GM12891 (cell line): Measurements from ENCODE around the gene CNTROB.

ENCODE experiments used
- DNase-seq: peaks from one replicate; pipeline ENCODE4 v3.0.0; 2011; ENCODE audit warnings: low spot score; ENCODE audit not compliant: insufficient read length
- FAIRE-seq: peaks from 2 replicates; lab custom pipeline; 2011; peaks lifted over from hg19 to GRCh38; lab: Jason Lieb, UNC
- PAX5 ChIP-seq: IDR thresholded peaks from 2 replicates; pipeline ENCODE4 v1.6.1; 2011; ENCODE audit warnings: low read length, moderate library complexity, mild to moderate bottlenecking; ENCODE audit not compliant: insufficient read depth, severe bottlenecking
- POLR2A ChIP-seq: IDR thresholded peaks from 2 replicates; pipeline ENCODE4 v1.6.1; 2011; ENCODE audit warnings: low read depth, low read length, control low read depth
- POLR2AphosphoS5 ChIP-seq: IDR thresholded peaks from 2 replicates; pipeline ENCODE4 v1.6.1; 2011; ENCODE audit warnings: low read depth, low read length, control low read depth
- POU2F2 ChIP-seq: IDR thresholded peaks from 2 replicates; pipeline ENCODE4 v1.6.1; 2011; ENCODE audit warnings: low read depth, mild to moderate bottlenecking, control low read depth, low read length, moderate library complexity
- SPI1 ChIP-seq: IDR thresholded peaks from 2 replicates; pipeline ENCODE4 v1.6.1; 2011; ENCODE audit warnings: low read depth, low read length, control low read depth
- TAF1 ChIP-seq: IDR thresholded peaks from 2 replicates; pipeline ENCODE4 v1.6.1; 2011; ENCODE audit warnings: low read depth, low read length, control low read depth

The CNTROB gene

DNA sequence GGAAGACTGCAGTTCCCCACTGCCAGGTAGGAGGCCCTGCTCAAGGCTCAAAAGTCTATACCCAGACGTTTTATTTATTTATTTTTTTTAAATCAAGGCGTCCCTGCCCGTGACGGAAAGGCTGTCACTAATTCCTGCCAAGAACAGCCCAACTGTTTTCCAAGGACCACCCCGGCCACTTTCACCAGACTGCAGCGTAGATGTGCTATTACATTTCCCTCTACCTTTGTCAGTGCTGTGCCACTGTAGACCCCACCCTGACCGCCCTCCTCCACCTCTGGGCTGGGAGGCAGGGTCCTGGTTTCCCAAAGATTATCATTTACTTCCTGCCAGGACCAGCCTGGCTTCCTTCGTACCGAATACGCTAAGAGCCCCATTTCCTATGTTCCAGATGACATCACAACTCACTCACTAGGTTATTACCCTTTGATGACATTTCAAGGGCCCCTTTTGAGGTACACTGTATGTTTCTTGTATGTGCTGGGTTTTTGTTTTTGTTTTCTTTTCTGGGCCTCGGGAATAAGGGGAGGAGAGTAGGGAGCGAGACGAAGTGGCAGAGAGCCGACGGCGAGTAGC, 9.6 kb upstream of the CNTROB start:
- FAIRE-seq, result peak; percentile 69
- no peak for TF ChIP-seq POU2F2
- TF ChIP-seq TAF1, result no peak
- TF ChIP-seq PAX5, result no peak
- TF ChIP-seq POLR2AphosphoS5, result no peak
- no peak for TF ChIP-seq SPI1
- no peak for TF ChIP-seq POLR2A
- no peak for DNase-seq

DNA sequence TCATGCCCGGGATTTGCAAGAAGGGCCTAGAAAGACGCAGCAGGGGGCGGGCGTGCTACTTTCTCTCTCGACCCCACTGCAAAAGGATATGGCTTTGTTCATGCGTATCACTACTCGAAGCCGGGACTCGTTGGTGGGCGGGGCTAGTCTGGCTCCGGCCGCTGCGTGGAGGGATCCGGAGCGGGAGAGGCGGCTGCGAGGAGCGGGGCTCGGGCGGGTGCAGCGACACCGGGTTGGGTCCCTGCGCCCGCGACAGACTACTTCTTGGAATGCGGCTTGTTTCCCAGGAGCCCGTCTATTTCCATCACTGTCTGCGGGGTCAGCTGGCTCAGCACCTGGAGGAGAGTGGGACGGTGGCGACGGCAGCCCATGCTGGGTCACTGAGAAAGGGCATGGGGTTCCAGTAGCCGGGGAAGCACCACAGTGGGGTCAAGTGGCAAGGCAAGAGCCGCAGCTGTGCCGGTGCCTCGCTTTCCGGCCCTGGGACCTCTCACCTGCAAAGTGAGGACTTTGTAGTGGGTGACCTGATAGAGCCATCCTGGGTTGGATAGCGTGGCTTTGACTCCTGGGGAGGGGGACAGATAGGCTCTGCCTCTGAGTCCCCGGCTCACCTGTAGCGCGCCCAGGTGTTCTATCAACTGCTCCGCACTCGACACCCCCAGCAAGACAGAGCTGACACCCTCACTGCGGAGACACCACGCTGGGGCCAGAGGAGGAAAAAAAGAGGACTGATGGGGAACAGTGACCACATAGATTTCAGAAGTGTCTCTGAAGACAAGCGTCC, 9.0 kb upstream of the CNTROB start:
- FAIRE-seq (peak; percentile 94), DNase-seq (peak; percentile 75)
- TF ChIP-seq PAX5 (no peak), SPI1 (no peak), POLR2AphosphoS5 (peak; percentile 60; the same call in 1 of the 2 replicates), TAF1 (peak; percentile 52; the same call in 1 of the 2 replicates), POU2F2 (peak; percentile 64; the same call in 1 of the 2 replicates), POLR2A (peak; percentile 54; the same call in 1 of the 2 replicates)

- no peak for DNase-seq
- FAIRE-seq, result no peak
- TF ChIP-seq TAF1 (no peak), SPI1 (peak; percentile 25; the same call in 1 of the 2 replicates)
Observed at GRCh38 chr17:7927596-7927995, 4.4 kb upstream of the CNTROB start.

DNA sequence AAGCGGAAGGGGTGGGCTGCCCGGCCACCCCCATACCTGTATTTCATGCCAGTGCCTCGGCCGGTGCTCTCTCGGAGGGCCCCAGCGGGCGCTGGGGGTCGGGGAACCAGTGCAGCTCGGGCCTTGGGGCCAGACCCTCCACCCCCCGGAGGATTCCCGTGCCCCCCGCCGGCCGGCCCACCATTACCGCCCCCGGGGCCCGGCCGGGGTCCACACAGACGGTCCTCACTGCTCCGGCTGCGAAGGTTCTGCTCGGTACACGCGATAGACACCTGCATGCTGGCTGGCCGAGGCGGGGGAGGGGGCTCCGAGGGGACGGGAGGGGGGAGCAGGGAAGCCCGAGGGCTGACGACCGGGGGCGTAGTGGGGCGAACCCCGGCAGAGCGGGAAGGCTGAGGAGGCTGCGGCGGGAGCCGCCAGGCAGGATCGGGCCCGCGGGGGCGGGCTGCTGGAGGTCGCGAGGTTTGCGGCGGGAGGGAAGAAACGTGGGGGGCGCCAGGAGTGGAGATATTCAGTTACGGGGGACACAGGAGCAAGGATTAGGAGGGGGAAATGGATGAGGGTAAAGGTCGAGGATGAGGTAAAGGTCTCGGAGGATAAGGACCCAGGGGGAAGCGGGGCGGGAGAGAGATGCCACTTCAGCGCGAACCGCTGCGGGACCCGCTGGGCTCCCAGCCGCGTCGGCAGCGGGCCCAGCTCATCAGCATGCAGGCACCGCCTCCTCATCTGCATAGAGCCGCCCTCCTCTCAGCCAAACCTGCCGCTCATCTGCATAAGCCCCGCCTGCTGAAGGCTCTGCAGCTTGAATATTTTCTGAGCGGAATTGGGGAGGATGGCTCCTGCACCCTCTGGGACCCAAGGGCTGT, 2.6 kb upstream of the CNTROB start, which contains the start of gene KCNAB3:
TSS of gene KCNAB3 (minus strand) at position 699 of the 866 bp plus-strand sequence. CDS start at position 278, 421 bp downstream.
- TF ChIP-seq POLR2A (no peak), TAF1 (no peak), POU2F2 (no peak), SPI1 (no peak), PAX5 (no peak), POLR2AphosphoS5 (no peak)
- DNase-seq (no peak), FAIRE-seq (no peak)

GRCh38 chr17:7930841-7931631, 970 bp upstream of the CNTROB start:
- DNase-seq (no peak), FAIRE-seq (peak; percentile 9)
- TF ChIP-seq TAF1, result no peak
- no peak for TF ChIP-seq POU2F2
- no peak for TF ChIP-seq POLR2AphosphoS5
- no peak for TF ChIP-seq SPI1
- TF ChIP-seq POLR2A, result no peak
- no peak for TF ChIP-seq PAX5

DNA sequence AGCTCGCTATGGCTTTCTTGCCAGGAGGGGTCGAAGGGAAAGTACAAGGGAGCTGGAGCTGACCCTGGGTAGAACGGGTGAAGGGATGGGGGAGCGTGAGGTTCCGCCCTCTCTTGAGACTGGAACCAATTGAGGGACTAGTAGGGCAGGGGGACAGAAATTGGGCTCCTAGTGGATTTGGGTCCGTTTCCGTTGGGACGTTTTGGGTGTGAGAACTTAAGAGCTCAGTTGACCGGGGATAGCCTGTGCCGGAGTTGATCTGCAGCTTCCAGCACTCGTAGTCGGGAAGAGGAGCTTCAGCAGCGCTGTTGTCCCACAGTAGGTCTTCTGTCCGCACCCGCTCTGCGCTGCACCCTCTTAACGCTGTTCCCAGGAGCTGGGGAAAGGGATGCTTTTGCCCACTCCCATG, 481 bp downstream of the CNTROB start:
- no peak for DNase-seq
- peak; percentile 55 for FAIRE-seq

DNA sequence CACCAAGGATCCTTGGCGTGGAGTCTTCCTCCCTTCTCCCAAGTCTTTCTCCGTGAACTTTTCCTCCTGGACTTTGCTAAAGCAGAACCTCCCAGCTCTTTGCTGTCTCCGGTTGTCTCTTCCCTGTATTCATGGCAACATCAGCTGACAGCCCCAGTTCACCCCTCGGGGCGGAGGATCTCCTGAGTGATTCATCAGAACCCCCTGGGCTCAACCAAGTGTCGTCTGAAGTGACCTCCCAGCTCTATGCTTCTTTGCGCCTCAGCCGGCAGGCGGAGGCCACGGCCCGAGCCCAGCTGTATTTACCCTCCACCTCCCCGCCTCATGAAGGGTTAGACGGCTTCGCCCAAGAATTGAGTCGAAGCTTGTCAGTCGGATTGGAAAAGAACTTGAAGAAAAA, 943 bp downstream of the CNTROB start:
- TF ChIP-seq POLR2A, result no peak
- peak; percentile 57 for FAIRE-seq
- no peak for DNase-seq

More for the DNA sequence above, 481 bp downstream of the CNTROB start:
- TF ChIP-seq SPI1 (0 out of 2 replicates have a peak, but pooled peaks have one; percentile 1), POLR2A (no peak), TAF1 (no peak)

DNA sequence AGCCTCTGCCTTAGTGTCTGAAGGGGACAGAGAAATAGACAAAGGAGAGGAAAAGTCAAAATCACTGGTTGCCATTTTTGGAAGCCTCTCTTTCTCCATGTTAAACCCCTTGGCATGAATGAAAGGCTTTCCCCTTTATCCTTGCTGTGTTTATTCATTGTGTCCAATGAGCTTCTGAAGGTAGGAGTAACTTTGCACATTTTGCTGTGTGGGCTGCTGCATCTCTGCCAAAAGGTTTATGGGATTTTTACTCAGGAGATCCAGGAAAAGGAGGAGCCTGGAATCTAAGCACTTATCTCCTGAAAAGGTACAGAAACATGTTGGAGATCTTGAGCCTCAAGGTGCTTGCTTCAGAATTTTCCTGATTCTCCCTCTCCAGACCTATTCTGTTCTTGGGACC, 3.9 kb downstream of the CNTROB start:
- TF ChIP-seq SPI1 (no peak), POU2F2 (no peak), POLR2AphosphoS5 (no peak), POLR2A (no peak), PAX5 (no peak), TAF1 (no peak)
- no peak for DNase-seq
- FAIRE-seq, result no peak

DNA sequence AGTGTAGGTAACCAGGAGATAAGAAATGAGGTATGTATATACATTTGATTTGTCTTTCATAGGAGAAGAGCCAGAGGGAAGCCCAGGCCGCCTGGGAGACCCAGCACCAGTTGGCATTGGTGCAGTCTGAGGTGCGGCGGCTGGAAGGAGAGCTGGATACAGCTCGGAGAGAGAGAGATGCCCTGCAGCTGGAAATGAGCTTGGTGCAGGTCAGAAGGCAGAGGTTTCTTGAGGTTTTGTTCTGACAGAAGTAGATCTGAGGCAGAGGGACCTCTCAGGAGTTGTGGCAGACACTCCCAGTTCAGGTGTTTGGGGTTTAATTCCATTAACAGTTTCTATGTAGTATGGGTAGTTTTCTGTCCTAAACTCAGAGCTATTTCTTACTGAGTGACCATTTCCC, 8.0 kb downstream of the CNTROB start:
- DNase-seq (no peak), FAIRE-seq (no peak)
- TF ChIP-seq SPI1, result no peak
- no peak for TF ChIP-seq TAF1
- no peak for TF ChIP-seq POLR2AphosphoS5
- no peak for TF ChIP-seq PAX5
- TF ChIP-seq POLR2A, result no peak
- TF ChIP-seq POU2F2, result no peak
